Activated CD8-positive, alpha-beta memory T cell treated with anti-CD3 and anti-CD28 coated beads, Interleukin-2, amount 50 U/mL, for 1 hour (primary cell): Measurements from ENCODE around the gene UBE2J2.
"Not testable (repeated sequence)": the region's sequence is repeated elsewhere in the genome, so short reads cannot be mapped to it uniquely, and the experiment has no call there.

Experiments used
- DNase-seq: peaks from one replicate; pipeline ENCODE4 v3.0.0-alpha.2; 2020; ENCODE audit errors: extremely low read depth

The UBE2J2 gene

GRCh38 chr1:1255611-1256010, 18.0 kb downstream of the UBE2J2 start:
- DNase-seq = no peak

DNA sequence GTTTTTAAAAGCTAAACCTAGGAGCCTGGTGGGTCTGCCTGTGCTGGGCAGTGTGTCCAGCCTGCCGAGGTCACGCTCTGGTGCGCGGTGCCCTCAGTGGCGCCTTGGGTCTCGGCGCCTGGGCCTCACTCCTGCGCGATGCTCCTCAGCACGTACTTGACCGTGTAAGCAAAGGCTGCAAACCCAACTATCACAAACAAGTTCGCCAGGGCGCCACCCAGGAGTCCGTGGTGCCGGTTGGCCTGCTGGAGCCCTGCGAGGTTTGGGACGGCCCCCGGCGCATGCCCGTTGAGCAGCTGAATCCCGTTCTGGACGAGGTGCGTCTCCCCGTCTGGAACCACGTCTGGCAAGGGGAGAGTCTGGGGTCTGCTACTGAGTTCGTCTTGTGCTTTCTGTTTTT, 18.6 kb downstream of the UBE2J2 start:
- DNase-seq = no peak

GRCh38 chr1:1254667-1254998, 19.0 kb downstream of the UBE2J2 start:
- no peak for DNase-seq

DNA sequence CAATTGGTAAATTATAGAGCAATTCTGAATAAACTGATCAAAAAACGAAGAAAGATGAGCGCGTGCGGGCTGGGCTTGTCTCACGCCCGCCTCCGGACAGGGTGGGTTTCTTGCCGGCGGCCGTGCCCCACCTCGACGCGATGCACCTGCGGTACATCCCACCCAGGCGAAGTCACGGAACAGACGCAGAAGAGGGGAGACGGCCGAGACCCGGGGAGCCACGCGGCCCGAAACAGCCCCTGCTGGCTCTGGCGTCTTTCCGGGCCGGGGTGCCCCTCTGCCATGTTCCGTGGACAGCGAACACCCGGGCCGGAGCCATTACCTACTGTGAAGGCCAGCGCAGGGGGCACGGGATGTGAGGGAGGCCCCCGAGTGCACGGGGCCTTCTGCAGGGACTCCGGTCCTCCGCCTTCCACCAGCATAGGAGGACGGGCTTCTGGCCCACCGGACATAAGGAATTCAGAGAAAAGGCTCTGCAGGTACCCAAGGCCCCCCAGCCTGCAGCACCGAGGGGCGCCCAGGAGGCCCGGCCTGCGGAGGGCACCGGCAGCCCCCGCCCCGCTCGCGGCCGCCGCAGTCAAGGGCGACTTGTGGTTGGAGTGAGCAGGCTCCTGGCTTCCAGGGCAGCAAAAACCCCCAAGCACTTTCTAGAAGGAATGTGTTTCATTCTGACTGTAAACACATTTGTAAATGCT, 19.5 kb downstream of the UBE2J2 start:
- no peak for DNase-seq

DNA sequence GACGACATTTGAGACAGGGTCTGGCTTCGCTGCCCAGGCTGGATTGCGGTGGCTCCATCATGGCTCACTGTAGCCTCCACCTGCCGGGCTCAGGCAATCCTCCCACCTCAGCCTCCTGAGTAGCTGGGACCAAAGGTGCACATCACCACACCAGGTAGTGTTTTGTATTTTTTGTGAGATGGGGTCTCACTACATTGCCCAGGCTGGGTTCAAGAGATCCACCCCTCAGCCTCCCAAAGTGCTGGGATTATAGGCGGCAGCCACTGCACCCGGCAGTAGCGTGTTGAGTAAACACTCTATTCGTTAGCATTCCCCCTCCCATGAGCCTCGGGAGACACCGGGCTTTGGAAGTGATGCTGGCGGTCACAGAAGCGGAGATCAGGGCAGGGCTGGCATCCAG, 20.3 kb downstream of the UBE2J2 start:
- no peak for DNase-seq

- peak; percentile 51 for DNase-seq
These were observed 22.8 kb downstream of the UBE2J2 start for GRCh38 chr1:1250786-1251284.

- not testable (repeated sequence) for DNase-seq
These were observed 25.4 kb downstream of the UBE2J2 start for GRCh38 chr1:1248009-1248913.

DNA sequence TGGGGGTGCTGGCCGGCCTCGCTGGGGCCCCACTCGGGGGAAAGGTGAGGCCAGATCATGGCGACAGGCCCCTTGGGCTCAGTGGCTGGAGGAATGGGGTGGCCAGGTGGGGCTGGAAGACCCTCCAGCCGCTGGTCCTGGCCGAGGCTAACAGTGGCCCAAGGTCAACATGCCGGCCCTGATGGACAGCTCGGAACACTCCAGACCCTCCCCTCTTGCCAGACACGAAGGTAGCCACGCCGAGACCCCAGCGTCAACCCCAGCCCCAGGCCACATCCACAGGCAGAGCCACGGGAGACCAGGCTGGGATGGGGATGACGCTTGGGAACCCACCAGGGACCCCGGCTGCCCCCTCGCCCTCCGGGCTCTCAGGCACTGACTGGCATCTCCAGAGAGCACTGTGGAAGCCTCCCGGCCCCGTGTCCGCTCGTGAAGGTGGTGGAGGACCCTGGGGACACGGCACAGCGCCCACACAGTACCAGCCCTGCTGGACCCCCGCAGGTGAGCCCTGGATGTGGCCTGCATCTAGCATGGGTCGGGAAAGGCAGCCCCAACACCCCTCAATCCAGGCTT, 26.2 kb downstream of the UBE2J2 start:
- DNase-seq = no peak

DNA sequence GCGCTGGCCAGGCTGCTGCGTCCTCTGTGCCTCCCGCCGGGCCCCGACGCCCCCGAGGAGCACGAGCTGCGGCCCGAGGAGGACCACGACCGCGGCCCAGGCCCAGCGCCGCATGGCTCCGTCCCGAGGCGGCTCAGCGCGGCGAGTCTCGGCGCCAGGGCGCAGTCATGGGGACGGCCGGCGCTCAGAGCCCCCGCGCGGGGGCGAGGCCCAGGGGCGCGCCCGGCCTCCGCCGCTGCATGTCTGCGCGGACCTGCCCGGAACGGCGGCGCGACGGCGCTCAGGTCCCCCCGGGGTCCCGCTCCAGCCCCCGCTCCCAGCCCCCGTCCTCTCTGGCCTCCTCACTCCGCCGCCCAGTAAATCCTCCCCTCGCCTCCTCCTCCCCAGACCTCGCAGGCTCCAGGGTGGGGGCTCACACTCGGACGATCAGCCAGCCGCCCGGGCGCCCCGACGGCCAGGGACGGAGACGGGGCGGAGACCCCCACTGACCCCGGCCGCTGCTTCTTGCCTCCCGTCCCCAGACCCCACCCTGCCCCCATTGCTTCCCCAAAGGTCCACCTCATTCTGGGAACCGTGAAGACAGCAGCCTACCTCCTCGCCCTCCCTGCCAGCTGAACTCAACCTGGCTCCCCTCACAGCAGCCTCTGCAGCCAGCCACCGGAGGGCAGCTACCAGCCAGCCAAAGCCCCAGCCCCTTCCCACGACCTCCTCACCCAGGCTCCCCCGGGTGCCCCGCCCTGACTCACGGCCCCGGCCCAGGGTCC, 26.9 kb downstream of the UBE2J2 start, which contains the start of gene C1QTNF12:
Gene C1QTNF12, minus strand, starts transcription at position 146 of the 764 bp plus-strand sequence. Its CDS starts 32 bp downstream, at position 114.
- DNase-seq = no peak

DNA sequence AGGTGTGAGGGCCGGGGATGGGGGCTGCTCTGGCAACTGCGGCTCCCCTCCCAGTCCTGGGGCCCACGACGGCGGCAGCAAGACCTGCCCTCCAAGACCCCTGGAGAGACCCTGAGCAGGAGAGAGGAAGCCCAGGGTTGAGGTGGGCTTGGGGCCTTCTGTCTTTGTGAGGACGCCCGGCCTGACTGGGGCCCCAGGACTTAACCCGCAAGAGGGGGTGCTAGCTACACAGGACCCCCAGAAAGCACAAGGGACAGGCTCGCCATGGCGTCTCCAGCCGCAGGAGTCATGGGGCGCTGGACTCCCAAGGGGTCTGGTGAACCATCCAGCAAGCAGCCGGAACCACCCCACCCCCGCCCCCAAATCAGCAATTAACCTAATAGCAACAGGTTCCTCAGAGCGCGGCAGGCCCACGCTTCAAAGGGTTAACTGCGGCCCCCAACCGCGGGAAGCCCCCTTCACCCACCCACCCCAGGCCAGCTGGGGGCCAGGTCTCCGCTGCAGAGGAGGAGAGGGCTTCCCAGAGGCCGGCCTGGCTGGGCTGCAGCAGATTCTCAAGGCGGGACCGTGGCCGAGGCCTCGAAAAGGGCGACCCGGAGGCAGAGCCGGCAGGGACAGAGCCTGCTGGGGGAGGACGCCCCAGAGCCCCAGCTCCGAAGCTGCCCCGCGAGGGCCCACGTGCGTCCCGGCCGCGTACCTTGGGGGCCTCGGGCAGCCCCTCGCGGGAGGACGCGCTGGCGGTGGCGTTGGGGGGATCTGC, 27.7 kb downstream of the UBE2J2 start:
- DNase-seq = no peak

- DNase-seq = no peak
These were observed 28.4 kb downstream of the UBE2J2 start for GRCh38 chr1:1245178-1245816.

- DNase-seq = no peak
These were observed 29.4 kb downstream of the UBE2J2 start for GRCh38 chr1:1244192-1244811.

GRCh38 chr1:1243807-1244191, 29.9 kb downstream of the UBE2J2 start:
- DNase-seq = no peak

GRCh38 chr1:1243266-1243660, 30.4 kb downstream of the UBE2J2 start:
- no peak for DNase-seq

DNA sequence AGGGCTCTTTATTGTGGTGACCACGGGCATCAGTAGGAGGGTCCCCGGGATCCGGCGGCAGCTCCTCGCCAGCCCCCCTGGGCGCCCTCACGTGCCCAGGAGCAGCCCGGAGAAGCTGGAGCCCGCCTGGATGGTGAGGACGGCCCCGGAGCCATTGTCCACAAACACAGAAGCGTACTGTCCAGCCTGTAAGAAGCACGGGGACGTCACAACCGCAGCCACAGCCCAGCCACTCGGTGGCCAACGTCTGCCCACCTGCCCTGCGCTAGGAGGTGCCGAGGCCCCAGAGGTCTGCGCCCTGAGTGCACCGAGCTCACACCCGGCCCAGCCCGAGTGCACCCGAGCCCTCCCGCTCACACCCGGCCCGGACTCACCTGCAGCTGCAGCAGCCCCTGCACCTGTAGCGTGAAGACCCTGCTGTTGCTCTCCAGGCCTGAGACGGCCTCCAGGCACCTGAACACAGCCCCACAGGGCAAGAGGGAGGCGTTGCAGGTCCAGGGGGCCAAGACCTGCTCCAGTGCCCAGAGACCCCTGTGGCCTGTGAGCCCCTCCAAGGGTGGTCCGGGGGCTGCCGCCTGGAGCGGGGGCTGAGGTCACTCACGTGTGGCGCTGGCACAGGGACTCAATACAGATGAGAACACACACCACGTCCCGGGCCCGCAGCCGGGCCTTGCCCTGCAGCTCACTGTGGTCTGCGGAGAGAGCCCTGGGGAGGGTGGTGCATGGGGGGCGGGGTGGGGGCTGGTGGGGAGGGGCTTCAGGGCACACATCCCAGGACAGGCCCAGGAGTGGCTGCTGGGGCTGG, 31.0 kb downstream of the UBE2J2 start:
- DNase-seq = no peak

- no peak for DNase-seq
These were observed 31.9 kb downstream of the UBE2J2 start for GRCh38 chr1:1241588-1242219.

DNA sequence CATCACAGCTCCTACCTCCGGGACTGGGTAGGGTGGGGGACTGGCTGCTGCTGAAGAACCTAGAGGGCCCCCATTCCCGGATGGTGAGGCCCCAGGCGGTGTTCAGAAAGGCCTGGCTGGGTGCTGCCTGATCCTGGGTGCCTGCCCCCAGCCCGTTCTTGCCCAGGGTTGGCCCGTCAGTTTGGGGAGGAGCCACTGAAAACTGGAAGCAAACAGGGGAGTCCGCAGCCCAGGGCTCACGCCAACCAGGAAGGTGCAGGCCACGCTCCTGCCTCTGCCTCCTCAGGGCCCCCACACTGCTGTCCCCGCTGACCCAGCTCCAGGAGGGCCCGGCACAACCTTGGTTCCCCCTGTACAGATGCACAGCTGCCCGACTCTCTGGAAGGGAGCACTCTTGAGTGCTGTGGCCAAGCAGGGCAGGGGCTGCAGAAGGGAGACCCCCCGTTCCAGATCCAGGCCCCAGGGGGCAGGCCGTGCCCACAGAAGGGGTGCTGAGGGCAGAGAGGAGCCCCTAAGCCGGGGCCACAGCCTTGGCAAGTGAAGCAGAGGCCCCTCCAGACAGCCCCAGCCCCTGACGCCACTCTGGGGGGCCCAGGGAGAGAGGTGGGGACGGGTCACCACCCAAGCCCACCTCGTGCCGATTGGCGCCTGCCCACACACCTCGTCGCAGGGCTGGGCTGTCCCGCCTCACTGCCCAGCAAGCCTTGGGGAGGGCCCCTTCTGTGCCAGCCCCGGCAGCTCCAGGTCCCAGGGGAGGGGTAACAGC, 32.6 kb downstream of the UBE2J2 start:
- no peak for DNase-seq

DNA sequence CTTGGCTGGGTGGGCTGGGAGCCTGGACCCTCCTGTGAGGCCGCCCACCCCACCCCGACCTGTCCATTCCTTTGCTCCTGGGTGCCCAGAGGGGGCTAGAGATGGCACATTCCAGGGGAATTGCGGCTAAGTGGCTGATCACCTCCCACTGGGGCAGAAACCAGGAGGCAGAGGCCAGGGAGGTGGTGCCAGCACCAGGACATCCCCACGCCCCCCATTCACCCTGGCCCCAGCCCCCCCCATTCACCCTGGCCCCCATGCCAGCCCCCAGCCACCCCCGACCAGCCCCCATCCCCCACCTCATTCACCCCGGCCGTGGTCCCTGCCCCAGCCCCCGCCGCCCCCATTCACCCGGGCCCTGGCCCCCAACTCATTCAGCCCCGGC, 33.3 kb downstream of the UBE2J2 start:
- no peak for DNase-seq
